HTR-8/SVneo (cell line): ENCODE measurements around the gene GGT5.

Experiments used
- DNase-seq: peaks from one replicate; pipeline ENCODE4 v3.0.0; 2011; ENCODE audit warnings: low spot score, mixed read lengths; ENCODE audit not compliant: insufficient read length
- FAIRE-seq: peaks from 2 replicates; lab custom pipeline; 2011; peaks lifted over from hg19 to GRCh38; lab: Jason Lieb, UNC

Gene GGT5

GRCh38 chr22:24176630-24177029, 68.3 kb downstream of the GGT5 start:
- no peak for DNase-seq
- no peak for FAIRE-seq

GRCh38 chr22:24176040-24176439, 68.8 kb downstream of the GGT5 start:
- FAIRE-seq: no peak

GRCh38 chr22:24175160-24175808, 69.6 kb downstream of the GGT5 start:
- FAIRE-seq (no peak), DNase-seq (peak; percentile 59)

More at GRCh38 chr22:24176040-24176439, 68.8 kb downstream of the GGT5 start:
- DNase-seq: no peak

- DNase-seq (no peak), FAIRE-seq (no peak)
Measured at GRCh38 chr22:24171822-24172221, 73.1 kb downstream of the GGT5 start.

- DNase-seq (no peak), FAIRE-seq (no peak)
Measured at GRCh38 chr22:24170632-24171031, 74.2 kb downstream of the GGT5 start.

GRCh38 chr22:24170188-24170587, 74.7 kb downstream of the GGT5 start:
- no peak for DNase-seq
- FAIRE-seq: no peak
